Peyer's patch (tissue), 4 donors: Measurements from ENCODE around the gene MACC1.

Source experiments
- POLR2A ChIP-seq, 2 donors: fragments of 450-650 bp; IDR thresholded peaks; one replicate each; pipeline ENCODE4 v1.5.1; 2017; ENCODE audit warnings: antibody characterized with exemption in 2 of 2, mild to moderate bottlenecking in 2 of 2, moderate library complexity in 2 of 2
- TF ChIP-seq, protein P1 (sequence below), 6 experiments: fragments of 450-650 bp in 4 of 6; fragments of 200-600 bp in 2 of 6; sonication (generic) in 1 of 6; IDR thresholded peaks; one replicate each; pipeline ENCODE4 v1.5.1; 2017 to 2019; ENCODE audit warnings: antibody characterized with exemption in 6 of 6, mild to moderate bottlenecking in 3 of 6, moderate library complexity in 1 of 6

DNA sequence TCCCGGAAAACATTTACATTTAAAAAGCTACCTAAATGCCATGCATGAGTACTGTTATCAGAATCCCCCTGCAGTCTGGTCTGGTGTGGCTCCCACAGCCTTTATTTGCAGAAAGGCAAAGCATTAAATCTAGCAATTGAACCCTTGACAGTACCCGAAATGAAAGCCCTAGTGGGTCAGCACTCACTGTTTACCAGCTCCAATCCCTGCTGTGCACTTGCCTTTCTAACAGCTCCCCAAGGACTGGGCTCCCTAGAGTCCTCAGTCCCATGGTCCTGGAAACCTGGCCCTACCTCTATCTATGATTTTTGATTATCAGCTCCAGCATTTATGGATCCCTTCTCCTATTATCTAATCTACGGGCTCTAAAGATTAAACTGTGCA lies 1.9 kb upstream of the MACC1 start:
- TF ChIP-seq, protein P1, sequence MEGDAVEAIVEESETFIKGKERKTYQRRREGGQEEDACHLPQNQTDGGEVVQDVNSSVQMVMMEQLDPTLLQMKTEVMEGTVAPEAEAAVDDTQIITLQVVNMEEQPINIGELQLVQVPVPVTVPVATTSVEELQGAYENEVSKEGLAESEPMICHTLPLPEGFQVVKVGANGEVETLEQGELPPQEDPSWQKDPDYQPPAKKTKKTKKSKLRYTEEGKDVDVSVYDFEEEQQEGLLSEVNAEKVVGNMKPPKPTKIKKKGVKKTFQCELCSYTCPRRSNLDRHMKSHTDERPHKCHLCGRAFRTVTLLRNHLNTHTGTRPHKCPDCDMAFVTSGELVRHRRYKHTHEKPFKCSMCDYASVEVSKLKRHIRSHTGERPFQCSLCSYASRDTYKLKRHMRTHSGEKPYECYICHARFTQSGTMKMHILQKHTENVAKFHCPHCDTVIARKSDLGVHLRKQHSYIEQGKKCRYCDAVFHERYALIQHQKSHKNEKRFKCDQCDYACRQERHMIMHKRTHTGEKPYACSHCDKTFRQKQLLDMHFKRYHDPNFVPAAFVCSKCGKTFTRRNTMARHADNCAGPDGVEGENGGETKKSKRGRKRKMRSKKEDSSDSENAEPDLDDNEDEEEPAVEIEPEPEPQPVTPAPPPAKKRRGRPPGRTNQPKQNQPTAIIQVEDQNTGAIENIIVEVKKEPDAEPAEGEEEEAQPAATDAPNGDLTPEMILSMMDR (IDR thresholded peaks at IDR 0.05) = no peak
- TF ChIP-seq POLR2A (IDR thresholded peaks at IDR 0.05) = peak in 1 of 2 donors; percentile 40
